HL-60/S4 (cell line): Measurements from ENCODE around the gene SLC5A10.

Experiments
- in situ Hi-C: fragments of 300-500 bp; cut with MboI; formaldehyde crosslinking; loops from 2 replicates; pipeline ENCODE4 v1.14.3; 2022; ENCODE audit warnings: low sequenced_read_pairs

SLC5A10 gene

DNA sequence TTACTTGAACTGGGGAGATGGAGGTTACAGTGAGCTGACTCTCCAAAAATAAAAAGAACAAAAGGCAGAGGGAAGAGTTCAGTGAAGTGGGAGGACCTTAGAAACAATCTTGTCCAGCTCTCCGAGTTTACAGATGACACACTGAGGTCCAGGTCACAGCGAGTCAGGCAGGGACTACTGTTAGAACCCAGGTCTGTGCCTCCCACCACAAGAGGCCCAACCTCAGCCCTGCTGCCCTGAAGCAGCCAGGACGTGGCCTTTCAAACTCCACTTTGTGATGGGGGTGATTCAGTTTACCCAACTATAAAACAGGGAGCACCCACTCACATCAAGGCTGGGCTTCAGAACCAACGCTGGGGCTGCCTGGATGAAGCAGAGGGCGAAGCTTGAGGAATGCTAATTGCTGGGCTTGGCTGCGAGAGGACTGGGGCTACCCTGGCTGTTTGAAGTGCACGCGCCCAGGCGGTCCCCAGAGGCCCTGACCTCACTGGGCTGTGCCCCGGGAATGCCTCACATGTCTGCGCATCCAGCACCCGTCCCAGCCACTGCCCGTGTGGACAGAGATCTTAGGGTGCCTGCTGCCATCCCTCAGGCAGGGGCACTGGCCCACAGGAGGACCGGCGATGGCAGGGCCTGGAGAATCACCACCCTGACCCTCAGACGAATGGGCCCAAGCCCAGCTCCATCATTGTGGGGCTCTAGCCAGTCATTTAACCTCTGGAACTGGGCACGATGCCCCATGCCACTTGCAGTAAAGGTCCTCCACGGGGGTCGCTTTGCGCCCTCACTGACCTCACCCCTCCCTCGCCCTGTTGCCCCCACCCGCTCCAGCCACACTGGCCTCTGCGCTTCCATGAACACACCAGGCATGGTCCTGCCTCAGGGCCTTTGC, 11.4 kb downstream of the SLC5A10 start:
- in situ Hi-C loops = no loop called here

DNA sequence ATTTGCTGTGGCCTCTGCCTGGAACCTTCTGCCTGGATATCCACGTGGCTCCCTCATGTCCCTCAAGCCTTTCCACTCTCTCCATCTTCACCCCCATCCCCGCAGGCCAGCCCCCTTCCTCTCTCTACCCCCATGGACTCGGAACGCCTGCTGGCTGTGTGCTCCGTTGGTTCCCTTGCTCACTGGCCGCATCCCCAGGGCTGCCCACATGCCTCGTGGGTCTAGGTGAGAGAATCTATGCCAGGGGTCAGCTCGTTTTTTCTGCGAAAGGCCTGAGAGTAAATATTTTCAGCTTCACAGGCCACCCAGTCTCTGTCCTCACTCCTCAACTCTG, 12.0 kb downstream of the SLC5A10 start:
- in situ Hi-C loops = no loop called here

DNA sequence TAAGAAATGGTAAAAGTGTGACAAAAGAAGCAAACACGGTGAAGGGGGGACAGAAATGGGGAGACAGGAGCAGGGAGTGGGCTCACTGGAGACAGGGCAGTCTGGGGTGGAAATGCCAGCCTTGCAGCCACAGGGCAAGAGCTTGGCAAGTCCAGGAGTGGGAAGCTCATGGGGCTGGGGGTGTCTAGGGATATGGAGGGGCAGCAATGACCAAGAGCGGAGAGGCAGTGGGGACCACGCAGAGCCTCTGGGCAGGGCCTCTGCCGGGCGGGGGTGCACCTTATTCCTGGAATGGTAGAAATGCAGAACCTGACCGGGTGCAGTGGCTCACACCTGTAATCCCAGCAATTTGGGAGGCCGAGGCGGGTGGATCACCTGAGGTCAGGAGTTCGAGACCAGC, 12.6 kb downstream of the SLC5A10 start:
- in situ Hi-C loops = no loop called here

DNA sequence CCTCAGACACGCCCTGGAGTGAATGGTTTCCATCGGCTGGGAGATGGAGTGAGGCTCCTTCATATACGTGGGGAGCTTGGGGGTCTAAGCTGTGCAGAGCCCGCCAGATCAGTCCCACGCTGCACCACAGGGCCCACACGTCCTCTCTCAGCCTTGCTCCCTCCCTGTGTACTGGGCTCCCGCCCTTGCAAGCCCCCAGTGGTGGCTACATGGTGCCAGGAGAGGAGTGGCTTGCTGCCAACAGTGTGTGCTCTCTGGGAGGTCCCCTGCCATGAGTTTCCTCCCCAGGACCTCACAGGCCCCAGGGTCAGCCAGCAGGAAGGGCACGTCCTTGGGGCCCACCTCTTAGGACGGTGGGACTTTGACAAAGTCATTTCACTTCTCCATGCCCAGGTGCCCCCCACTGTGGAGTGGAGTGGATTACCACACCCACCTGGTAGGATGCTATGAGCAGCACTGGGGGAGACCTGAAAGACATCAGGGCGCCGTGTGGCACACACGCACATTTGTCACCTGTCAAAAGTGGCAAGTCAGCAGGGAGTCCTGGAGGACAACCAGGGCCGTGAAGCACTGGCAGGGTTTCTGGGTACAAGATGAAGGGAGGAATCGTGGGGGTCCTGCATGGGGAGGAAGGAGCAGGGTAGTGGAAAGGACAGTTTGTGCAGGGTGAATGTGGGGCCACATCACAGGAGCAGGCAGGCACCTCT, 13.7 kb downstream of the SLC5A10 start:
- in situ Hi-C loops = no loop called here

- in situ Hi-C loops = no loop called here
These were observed 15.1 kb downstream of the SLC5A10 start for GRCh38 chr17:18966831-18967624.

- in situ Hi-C loops = no loop called here
These were observed 16.0 kb downstream of the SLC5A10 start for GRCh38 chr17:18967916-18968315.

DNA sequence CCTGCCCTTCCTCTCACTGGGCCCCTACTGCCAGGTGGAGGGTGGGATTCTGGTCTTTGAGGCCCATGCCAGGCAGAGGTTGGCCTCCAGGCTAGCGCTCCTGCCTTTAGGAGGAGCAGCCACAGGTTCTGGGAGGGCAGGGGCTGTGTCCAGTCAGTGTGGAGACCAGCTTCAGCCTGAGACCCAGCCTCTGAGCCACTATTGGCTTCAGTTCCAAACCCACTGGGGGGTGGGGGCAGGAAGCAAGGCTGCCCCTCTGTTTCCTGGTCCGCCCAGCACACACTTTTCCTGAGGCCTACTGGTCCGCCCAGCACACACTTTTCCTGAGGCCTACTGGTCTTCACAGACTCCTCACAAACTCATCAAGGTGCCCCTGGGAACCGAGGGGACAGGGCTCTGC, 16.4 kb downstream of the SLC5A10 start:
- in situ Hi-C loops = no loop called here

- in situ Hi-C loops = no loop called here
These were observed 17.3 kb downstream of the SLC5A10 start for GRCh38 chr17:18968945-18969887.

DNA sequence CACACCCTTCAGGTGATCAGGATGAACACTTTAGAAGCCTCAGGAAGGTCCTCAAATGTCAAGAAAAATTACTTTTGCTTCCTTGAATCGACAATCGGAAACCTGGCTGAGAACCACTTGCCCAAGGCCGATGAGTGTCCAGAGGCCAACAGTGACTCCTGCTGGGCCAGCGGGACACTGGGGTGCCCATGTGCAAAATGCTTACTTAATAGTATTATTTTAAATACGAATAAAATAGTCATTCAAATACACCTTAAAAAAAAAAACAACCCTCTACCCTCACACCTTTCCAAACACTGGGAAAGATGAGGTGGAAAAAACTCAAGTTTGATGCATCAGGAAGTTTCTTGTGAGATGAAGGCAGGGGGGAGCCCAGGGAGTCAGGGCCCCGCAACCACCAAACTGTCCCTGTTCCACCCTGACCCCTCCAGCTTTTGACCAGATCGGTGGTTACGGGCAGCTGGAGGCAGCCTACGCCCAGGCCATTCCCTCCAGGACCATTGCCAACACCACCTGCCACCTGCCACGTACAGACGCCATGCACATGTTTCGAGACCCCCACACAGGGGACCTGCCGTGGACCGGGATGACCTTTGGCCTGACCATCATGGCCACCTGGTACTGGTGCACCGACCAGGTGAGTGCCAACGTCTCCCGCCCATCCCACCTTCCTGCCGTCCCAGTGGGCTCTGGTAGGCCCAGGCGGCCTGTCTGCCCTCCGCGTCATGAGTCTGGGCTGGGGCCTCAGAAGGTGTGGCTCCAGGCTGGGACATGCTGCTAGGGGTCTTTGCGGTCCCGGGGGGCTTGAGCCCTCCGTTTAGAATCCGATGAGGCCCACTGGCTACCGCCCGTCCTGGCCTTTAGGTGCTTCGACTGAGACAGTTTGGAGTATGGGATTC, 18.9 kb downstream of the SLC5A10 start:
- in situ Hi-C loops = no loop called here

DNA sequence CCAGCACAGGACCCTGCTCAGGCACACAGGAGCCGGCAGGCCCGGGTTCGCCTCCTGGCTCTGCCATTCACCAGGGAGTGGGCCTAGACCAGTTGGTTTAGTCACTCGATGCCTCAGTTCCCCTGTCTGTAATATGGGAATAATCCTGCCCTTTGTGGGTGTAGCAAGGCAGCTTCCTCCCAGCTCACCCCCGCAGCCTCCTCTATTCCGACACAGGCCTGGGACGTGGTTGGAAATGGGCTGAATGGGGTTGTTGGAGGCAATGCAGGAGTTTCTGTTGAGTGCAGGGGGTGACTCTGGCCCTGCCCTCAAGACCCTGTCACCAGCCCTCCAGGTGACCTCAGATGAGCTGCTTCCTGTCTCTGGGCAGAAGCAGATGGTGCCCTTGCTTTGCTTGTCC, 19.8 kb downstream of the SLC5A10 start:
- in situ Hi-C loops = no loop called here

DNA sequence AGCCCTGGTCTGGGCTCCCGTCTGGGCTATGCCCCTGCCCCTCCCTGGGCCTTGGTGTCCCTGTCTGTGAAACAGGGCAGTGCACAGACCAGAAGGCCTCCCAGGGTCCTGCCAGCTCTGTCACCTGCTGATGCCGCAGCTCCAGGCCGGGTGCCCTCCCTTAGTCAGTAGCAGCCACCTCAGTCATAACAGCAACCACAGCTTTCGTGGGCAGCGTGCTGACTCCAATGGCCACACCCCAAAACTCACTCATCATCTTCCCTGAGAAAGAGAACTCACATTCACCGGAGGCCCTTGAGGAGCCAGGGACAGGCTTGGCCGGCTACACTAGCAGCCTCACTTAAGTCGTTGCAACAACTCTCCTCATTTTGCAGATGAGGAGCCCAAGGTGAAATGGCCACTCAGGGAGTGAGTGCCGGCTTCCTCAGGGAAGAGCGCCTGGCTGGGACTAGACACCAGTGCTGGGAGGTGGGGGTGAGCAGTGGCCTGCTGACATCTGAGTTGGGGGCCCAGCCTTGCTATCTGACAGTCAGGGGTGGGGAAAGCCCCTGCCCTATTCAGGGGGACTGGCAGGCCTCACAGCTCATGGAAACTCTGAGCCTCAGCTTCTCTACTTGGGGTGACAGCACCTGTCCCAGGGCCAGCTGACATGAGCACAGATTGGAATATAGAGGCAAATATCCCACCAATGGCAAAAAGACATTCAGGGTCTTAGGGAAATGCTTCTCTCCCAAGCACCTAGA, 22.6 kb downstream of the SLC5A10 start:
- in situ Hi-C loops = no loop called here

GRCh38 chr17:18975597-18975996, 23.6 kb downstream of the SLC5A10 start:
- in situ Hi-C loops = no loop called here

- in situ Hi-C loops = no loop called here
These were observed 24.2 kb downstream of the SLC5A10 start for GRCh38 chr17:18976201-18976600.

DNA sequence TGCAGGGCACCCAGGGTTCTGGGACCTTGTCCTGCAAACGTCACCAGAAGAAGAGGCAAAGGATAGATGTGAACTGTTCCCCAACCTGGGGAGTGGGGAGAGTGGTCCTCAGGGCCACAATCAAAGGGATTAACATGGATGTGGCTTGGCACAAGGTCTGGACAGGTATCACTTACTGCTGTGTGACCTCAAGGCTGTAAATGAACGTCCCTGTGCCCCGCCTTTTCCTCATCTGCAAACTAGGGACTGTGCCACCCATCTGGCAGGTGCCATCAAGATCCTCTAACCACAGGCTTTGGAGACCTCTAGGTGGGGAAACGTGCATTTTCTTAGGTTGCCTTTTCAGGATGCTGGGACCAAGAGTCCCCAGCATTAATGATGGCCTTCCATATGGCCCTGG, 25.1 kb downstream of the SLC5A10 start:
- in situ Hi-C loops = no loop called here

DNA sequence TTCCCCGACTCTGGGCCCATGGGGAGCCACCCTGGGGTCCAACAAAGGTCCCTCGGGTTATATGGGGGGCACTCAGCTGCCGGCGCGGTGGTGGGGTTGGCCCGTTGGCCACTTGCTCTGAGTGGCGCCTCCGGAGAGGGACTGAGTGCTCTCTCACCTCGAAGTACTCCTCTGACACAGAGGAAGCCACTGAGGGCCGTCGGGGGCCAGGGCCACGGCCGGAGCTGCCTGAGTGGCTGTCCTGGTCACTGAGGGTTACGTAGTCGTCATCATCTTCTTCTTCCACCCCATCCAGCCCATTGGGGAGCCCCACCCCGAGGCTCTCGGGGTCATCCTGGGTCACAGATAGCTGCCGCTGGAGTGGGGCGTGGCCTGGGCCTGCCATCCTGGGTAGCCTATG, 25.7 kb downstream of the SLC5A10 start:
- in situ Hi-C loops = no loop called here

- in situ Hi-C loops = no loop called here
These were observed 26.1 kb downstream of the SLC5A10 start for GRCh38 chr17:18978050-18978449.

DNA sequence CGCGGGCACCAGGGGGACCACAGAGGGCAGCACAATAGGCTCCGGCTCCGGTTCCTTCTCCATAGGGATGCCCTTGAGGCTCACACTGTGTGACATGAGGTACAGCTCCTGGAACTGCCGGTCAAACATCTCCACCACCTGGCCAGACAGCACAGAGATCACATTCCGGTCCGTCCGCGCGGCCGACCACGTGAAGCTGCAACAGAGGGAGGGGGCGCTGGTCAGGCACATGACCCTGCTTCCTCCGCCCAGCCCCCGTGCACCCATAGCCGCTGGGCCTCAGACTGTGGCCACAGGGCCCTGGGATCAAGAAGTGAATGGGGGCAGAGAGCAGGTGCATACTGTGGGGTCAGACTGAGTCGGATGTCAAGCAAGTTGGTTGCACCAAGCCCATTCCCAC, 26.7 kb downstream of the SLC5A10 start:
- in situ Hi-C loops = no loop called here

GRCh38 chr17:18980682-18981334, 28.8 kb downstream of the SLC5A10 start:
- in situ Hi-C loops = no loop called here

GRCh38 chr17:18981335-18981641, 29.3 kb downstream of the SLC5A10 start:
- in situ Hi-C loops = no loop called here
